Measurements from ENCODE around the gene TWIST2.

The TWIST2 gene

DNA sequence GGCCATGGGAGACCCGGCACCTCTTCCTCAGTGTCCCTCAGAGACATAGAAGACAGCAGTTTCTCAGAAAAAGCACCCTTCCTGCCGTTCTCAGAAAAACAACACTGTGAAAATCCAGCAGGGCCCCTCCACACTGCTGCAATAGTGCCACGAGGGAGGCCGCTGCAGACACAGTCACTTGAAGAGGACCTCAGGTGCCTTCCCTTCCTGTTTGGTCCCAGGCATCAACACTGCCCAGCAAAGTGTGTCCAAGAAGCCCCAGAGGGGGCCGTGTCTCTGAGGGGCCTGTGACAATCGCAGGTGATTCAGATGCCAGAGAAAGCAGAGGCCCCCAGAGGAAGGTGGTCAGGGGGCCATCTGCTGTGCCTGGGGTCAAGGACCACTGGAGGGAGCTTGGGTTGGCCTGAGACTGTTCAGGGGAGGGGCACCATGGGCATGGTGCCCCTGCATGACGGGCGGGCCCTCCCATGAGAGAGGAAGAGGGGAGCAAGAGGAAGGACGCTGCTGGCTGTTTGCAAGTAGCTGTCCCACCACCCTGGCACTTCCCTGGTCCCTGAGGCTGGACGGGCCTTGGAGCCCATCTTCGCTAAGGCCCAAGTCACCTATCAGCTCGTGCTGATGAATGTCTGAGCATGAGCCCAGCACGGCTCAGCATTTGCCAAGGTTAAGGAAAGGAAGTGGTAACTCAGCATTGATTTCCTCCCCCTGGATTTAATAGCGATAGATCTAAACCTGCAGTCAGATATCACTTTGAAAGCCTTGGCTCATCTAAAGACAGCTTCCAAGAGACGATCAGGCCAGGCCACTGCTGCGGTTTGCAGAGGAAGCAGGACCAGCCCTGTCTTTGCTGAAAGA is 9.1 kb downstream of the TWIST2 start:
- no peak for DNase-seq (ENCODE audit: low read depth in 2 of 2)

DNA sequence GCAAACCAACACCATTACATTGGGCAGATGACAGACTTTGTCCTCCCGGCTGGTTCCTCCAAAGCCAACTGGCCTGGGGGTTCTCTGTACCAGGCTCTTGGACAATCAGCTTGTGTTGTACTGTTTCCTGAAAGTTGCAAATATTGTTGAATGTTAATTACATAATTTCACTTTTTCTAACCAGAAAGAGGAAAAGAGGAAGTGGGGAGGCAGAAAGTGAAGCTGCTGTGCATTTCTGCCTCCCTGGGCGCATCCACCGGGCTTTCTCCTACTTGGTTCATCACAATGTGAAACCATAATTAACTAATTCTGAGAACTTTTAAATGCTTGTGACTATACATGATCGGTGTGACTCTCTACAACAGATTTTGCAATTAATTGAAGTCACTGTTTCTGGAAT is 10.1 kb downstream of the TWIST2 start:
- DNase-seq (ENCODE audit: low read depth in 2 of 2): no peak

DNA sequence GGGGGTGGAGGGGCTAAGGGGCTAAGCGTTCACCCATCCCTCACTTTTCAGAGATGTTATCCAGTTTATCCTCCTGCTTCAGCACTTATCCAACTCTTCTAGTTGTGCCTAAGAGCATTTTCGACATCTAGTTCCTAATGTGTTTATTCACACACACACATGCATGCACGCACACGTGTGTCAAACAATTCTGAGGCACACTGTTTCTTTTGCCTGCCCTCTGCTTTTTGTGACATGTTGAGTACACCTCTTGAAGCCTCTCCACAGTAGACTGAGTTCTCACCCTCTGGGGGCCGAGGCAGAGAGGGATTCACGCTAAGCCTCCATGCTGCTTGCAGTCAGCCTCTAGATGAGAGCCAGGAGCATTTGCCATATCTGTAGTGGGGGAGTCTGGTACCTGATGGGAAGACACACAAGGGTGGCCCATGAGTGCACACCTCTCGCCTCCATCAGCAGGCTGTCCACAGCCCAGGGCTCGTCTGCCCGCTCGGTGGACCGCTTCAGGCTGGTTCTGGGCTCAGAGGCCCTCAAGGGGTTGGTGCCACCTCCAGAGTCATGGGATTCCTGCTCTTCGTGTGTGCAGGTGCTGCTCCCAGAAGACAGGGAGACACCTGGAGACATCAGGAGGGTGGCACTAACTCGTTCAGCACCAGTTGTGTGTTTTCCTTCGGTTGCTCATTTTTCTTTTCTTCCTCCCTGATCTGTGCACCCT is 11.9 kb downstream of the TWIST2 start:
- no peak for DNase-seq (ENCODE audit: low read depth in 2 of 2)

DNA sequence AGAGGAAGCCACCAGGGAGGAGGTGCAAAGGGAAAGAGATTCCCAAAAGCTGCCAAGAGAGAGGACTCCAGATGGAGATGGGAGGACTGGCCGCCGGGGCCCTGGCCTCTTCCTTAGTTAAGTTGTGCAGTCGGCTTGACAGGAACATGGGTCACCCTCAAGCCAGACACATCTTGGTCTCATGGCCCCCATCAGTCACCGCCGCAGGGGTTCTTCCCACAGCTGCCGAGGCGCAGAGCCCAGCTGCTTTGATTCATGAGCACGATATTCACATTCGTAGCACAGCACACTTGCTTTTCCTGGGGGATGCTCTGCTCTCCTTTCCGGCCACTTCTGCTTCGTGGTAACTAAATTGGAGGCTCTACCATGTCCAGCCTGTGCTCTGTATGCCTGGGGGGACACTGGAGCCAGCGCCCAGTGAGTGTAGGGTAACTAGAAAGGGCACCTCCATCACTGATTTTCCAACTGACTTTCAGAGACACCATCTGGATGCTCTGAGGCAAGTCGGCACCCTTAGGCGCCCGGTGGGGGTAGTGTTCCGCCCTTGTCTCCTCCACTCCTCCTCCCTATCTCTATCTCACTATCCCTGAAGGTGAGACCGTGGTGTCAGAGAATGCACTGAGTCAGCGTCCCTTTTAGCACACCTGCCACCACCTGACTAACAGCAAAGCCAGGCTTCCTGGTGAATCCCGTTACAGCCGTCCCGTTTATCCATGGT is 13.3 kb downstream of the TWIST2 start:
- no peak for DNase-seq (ENCODE audit: low read depth in 2 of 2)

DNA sequence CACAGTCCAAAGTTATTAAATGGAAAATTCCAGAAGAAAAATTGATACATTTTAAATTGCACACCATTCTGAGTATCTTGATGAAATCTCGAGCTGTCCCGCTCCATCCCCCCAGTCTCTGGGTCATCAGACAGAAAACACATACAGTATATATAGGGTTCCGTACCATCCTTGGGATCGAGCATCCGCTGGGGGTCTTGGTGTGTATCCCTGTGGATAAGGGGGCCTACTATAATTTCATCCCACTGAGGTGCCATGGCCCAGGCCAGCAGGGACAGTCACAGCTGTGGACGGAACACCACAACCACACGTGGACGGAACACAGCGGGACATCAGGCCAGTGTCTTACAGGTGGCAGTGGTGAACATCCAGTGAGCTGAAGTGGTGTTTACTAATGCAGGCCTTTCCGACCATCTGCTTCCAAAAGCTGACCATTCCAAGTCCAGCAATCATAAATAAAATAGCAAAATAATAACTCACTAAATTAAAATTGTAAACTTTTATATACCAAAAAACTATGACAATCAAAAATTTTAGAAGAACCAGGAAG is 14.0 kb downstream of the TWIST2 start:
- no peak for DNase-seq (ENCODE audit: low read depth in 2 of 2)

DNA sequence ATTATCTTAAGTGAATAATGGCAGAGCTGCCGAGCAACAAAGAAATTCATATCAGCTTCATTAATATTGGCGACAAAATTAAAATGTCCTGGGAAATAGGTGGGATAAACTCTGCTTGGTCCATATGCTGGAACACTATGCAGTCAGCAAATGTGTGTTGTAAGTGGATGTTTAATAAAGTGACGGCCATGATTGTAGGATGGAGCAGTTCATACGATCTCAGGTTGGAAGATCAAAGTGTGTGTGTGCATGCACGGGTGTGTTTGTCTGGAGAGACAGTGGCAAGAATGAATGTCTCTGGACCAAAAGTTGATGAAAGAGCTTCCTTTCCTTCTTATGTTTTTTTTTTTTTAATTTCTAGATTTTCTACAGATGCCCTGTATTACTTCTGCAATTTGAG is 14.8 kb downstream of the TWIST2 start:
- DNase-seq (ENCODE audit: low read depth in 2 of 2): no peak

DNA sequence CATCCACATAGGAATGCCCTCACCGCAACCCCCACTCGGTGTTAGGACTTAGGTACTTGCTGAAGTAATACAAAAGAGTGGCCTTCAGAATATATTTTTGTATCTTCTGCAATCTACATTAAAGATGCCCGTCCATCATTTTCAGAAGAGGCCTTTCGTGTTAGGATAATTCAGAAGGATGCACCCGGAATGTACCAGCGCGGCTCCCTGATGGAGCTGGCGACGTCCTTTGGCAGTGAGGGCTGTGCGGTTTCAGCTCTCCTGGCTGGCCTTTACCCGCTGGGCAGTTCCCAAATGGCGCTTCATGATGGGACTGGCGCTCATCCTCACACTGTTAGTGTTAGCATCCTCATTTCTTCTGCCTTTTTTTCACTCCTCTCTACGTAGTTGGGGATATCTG is 15.3 kb downstream of the TWIST2 start:
- no peak for DNase-seq (ENCODE audit: low read depth in 2 of 2)

DNA sequence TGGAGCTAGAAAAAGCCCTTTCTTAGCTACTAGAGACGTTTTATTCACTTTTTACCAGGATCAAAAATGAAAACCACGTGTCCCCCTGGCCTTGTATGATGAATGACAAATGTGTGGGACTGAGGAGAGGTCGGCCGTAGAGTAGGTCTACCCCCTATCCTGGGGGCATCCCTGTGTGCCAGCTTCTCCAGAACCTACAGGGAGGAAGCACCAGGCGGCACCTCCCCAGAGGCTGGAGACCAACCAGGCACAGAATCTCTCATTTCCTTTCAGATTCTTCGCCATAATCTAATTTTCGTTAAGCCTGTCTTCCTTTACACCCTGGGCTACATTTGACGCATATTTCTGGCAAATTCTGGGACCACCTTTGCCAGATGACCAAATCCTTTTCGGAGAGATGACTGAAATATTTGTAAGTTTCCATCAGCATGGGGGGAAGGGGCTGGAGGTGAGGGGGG is 15.9 kb downstream of the TWIST2 start:
- no peak for DNase-seq (ENCODE audit: low read depth in 2 of 2)

DNA sequence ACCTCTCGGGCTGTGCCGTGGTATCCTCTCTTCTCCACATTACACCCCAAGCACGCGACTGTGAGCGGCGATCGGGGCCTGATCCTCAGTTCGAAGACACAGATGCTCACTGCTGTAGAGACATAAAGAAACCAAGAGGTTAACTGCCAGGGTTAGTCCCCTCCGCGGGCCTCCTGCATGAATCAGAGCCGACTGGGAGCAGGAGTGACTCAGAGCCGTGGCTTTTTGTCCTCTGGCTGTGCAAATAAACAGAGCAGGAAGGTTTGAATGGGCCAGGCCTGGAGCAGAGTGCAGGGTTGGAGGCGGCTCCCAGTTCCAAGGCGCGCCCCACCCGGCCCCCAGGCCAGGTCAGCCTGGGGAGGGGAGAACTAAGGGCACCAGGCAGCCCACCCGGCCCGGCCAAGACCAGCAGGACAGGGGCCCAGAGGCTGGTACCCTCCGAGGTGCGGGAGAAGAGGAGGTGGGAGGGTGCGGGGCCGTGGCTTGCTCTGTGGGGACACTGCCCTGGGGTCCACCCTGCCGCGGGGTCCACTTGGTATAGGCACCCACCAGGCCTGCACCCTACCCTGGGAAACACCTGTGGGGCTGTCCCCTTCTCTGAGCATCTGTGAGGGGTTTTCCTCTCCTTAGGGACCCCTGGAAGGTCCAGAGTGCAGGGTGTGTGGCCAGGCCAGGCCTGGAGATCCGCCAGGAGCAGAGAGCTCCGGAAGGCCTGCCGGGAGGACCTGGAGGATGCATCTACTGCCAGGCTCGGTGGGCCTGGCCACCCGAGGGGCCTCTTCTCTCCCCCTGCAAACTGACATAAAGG is 16.5 kb downstream of the TWIST2 start:
- peak; percentile 56 to 63 for DNase-seq (ENCODE audit: low read depth in 2 of 2)

DNA sequence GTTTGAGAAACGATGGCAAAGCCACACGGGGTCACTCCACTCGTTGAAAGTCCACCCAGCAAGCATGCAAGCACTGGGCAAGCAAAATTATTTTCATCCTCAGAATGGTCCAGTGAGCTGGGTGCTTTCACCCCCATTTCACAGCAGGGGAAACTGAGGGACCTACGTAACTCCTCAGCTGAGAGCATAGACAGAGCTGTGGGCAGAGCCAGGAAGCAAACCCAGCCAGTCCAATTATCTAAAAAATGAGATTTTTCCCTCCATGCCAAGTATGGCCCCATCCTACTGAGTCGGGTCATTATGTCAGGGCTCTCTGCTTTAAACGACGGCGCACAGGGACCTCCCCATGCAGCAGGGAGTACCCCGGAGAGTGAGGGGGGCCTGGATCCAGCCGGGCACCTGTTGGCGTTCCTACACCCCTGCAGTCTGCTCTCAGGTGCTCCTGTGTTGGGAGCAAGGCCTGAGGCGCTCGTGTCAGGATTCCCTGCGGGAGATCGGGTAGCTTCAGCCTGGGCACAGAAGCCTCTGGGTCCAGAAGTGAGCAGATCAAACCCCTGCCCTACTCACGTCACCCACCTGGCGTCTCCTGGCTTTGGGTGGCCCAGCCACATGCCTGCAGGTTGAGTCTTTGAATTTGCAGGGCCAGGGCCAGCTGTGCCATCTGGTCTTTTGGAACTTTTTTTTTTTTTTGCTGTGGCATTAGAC is 17.3 kb downstream of the TWIST2 start:
- DNase-seq (ENCODE audit: low read depth in 2 of 2): no peak

DNA sequence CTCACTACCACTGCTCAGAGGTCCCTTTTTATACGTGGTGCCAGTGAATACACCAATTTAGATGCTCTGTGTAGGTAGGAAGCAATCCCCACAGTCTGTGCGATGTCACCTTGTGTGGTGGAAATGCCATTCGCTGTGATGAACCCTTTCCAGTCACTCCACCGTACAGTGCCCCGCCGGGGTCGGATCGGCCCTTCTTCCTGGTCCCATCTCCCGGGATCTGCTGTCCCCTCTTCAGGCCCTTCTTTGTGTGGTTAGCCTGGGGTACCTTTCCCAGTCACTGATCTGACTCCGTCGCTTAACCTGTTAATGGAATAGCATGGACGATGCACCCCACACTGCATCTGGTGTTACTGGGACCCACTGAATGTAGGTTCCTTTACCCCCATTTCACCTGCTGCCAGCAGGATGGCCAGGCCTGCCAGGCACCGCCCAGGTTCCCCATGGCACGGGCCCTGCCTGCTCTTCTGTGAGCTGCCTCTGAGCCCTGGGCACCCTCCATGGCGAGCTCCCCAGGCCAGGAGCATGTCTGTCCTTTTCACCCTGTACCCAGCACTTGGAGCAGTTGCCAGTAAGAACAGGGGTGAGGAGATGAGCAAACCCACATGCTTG is 18.0 kb downstream of the TWIST2 start:
- DNase-seq (ENCODE audit: low read depth in 2 of 2): no peak

DNA sequence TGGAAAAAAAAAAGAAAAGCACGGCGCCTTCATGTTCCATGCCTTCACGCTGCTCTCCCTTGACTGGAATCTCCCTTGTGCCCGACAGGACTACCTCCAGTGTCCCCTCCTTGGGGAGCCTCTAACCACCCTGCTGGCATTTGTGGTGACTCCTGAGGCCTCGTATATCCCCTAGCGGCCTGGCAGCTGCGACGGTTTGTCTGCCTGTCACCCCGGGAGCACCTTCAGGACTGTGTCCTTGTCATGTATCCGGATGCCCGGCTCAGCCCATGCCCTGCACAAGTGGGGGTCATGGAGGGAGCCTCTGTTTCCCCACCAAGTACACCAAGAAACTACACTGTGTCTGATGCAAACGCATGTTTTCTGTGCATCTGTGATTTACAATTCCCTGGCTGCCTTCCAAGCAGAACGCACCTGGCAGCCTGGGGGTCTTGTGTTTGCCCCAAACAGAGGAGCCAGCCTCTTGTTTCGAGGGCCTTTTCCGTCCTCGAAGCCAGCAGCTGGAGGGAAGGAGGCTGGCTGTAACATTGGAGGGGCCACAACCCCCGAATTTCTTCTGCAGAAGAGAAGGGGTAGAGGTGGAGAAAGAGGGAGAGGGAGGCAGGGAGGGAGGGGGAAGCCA is 18.9 kb downstream of the TWIST2 start:
- no peak for DNase-seq (ENCODE audit: low read depth in 2 of 2)

DNA sequence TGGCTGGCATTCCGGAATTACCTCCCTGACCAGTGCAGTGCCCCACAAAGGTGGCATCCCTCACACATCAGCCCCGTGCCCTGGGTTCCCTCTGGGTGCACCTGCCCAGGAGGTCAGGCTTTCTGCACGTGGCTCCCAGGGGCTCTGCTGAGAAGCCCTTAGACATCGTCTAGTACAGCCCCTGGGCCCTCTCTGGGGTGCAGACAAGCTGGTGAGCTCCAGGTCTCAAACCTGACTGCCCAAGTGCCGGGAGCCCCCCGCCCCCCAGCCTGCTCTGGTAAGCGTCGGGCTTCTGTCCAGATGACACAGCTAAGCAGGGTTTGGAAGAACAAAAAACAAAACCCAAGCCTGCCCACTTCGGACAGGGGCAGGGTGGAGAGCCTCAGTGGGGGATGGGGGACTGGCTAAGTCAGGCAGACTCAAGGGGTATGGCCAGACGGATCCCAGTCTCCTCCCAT is 20.2 kb downstream of the TWIST2 start:
- DNase-seq (ENCODE audit: low read depth in 2 of 2): no peak

DNA sequence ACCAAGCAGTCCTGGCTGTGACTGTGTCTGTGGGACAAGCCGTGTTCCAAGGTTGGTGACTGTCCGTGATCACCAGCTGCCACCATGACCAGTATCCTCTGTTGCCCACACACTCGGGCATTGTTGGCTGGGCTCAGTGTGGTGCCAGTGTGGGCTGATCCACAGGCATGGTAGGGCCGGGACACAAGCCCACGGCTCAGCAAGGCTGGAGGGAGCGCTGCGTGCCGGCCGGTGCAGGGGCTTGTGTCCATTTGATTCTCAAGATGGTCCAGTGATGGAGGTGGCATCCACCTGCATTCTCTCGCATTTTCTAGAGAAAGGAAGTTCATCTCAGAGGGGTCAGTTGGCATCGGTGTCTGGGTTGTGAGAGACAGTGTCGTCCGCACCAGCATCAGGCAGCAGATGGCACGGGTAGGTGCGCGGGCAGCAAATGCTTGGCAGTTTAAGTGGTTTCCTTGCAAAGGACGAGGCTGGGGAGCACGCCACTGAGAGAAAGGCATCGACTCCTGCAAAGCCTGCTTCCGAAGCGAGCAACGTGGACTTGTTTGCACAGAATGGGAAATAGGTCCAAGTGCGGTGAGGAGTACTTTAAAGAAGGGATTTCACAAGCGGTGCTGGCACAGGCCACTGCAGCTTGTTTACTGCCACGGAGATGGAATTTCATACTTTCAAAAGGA is 20.9 kb downstream of the TWIST2 start:
- DNase-seq (ENCODE audit: low read depth in 2 of 2): no peak

DNA sequence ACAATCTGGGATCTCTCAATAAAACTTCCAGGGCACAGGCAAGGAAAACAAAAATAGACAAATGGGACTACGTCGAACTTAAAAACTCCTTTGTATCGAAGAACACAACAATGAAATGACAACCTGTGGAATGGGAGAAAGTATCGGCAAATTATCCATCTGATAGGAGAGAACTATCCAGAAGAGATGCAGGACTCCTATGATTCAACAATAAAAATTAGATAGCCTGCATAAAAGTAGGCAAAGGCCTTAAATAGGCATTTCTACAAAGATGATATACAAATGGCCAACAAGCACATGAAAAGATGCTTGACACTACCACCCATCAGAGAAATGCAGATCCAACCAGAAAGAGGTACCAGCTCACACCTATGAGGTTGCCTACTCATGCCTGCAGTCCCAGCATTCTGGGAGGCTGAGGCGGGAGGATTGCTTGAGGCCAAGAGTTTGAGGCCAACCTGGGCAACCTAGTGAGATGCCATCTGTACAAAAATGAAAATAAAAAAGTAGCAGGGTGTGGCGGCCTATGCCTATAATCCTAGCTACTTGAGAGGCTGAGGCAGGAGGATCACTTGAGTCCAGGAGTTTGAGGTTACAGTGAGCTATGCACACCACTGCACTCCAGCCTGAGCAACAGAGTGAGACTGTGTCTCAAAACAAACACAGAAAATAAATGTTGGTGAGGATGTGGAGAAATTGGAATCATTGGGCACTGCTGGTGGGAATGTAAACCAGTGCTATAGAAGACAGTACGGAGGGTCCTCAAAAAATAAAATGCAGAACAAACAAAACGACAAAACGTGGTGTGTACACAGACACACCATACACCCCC is 21.6 kb downstream of the TWIST2 start:
- DNase-seq (ENCODE audit: low read depth in 2 of 2): no peak

DNA sequence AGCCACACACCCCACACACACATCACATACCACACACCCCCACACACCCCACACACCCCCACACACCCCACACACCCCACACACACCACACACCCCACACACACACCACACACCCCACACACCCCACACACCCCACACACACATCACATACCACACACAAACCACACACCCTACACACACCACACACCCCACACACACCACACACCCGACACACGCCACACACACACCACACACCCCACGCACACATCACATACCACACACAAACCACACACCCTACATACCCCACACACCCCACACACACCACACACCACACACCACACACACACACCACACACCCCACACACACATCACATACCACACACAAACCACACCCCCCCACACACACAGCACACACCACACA is 22.4 kb downstream of the TWIST2 start:
- DNase-seq (ENCODE audit: low read depth in 2 of 2): no peak

DNA sequence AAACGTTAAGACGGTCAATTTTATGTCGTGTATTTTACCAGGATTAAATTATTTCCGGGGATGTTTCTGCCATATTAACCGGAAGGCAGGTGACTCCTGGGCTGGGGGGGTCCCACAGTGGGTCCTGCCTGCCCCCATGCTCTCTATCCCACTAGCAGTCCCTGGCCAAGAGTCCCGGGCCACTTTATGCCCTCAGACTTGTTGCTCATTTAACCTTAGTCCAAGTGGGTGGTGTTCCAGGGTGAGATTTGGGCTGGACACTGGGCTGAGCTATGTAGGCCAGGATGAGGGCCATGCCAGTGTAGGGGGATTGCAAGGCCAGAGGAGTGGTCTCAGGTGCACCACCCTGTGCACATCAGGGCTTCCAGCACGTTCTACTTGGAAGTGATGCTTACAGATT is 24.1 kb downstream of the TWIST2 start:
- DNase-seq (ENCODE audit: low read depth in 2 of 2): no peak
